ENCODE results near the gene MYLK. TPM values are rescaled to one million over a fixed set of nuclear protein-coding genes. Genes with fewer than 3 reads are reported as not detected.

MYLK gene
- total and polyA plus RNA-seq, 5 donors from 2014 or later: 0.07 to 2.9 (median 0.20) TPM; not detected in 1

DNA sequence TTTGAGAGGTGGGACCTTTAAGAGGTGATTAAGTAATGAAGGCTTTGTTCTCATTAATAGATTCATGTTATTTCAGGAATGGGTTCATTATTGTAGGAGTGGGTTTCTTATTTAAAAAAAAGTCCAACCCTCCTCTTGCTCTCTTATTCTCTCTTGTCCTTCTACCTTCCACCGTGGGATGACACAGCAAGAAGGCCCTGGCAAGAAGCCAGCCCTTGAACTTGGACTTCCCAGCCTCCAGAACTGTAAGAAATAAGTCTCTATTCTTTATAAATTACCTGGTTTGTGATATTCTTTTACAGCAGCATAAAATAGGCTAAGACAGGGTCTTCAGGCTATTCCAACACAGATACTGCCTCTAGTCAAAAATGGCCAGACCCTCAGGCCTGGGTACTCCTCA, 62.2 kb downstream of the MYLK start:
- Mint-ChIP-seq H3K27ac (no peak overlapping the region), H3K4me1 (no peaks in the 10 kb centered on the region), H3K36me3 (no peaks in the 10 kb centered on the region), H3K4me3 (no peak overlapping the region), H3K27me3 (no peaks in the 10 kb centered on the region), H3K9me3 (peaks cover 0 to 7% (median 4%) of the 10 kb centered on the region in 7 donors)
- H3K27ac ChIP-seq (ENCODE audit: insufficient read depth, low read length, poor library complexity, severe bottlenecking): no peak overlapping the region
- H3K9me3 ChIP-seq (ENCODE audit: control insufficient read depth in 2 of 2, low read length in 2 of 2): peaks cover 2 to 13% of the 10 kb centered on the region in 2 experiments
- DNase-seq (no peak), ATAC-seq (ENCODE audit: low read depth in 2 of 2) (no peak)
- H3K4me1 ChIP-seq (ENCODE audit: control insufficient read depth, insufficient read depth, low read length, poor library complexity, severe bottlenecking): no peaks in the 10 kb centered on the region
- H3K27me3 ChIP-seq (ENCODE audit: control insufficient read depth, insufficient read depth, low read length): no peaks in the 10 kb centered on the region
- H3K4me3 ChIP-seq (ENCODE audit: low read depth, low read length): no peak overlapping the region
- H3K36me3 ChIP-seq (ENCODE audit: control insufficient read depth, insufficient read depth, low read length): no peaks in the 10 kb centered on the region

DNA sequence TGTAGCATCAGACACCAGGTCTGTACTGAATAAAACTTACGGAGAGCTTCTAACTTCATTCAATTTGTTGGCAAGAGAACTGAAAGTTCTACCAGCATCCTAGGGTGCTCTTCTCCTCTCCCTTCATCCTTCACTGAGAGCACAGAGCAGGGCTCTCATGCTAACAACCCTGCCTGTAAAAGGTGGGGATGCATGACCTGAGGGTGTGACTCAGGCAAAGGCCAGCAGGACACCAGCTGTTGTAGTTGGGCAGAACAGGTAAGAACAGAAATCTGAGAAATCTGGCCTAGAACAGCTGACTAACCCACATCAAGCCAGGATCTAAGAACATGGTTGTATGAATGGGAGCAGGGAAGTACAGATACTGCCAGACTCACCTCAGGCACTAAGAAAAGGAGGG, 64.2 kb downstream of the MYLK start:
- Histone ChIP-seq H3K27ac (ENCODE audit: insufficient read depth, low read length, poor library complexity, severe bottlenecking) (no peak overlapping the region), H3K4me1 (ENCODE audit: control insufficient read depth, insufficient read depth, low read length, poor library complexity, severe bottlenecking) (no peaks in the 10 kb centered on the region), H3K4me3 (ENCODE audit: low read depth, low read length) (no peak overlapping the region), H3K27me3 (ENCODE audit: control insufficient read depth, insufficient read depth, low read length) (no peaks in the 10 kb centered on the region), H3K9me3 (ENCODE audit: control insufficient read depth in 2 of 2, low read length in 2 of 2) (no peaks in the 10 kb centered on the region), H3K36me3 (ENCODE audit: control insufficient read depth, insufficient read depth, low read length) (no peaks in the 10 kb centered on the region)
- Mint-ChIP-seq H3K9me3 (peaks cover 0 to 7% (median 0%) of the 10 kb centered on the region in 7 donors), H3K36me3 (no peaks in the 10 kb centered on the region), H3K4me3 (no peak overlapping the region), H3K27ac (no peak overlapping the region), H3K27me3 (no peaks in the 10 kb centered on the region), H3K4me1 (no peaks in the 10 kb centered on the region)
- no peak for DNase-seq
- ATAC-seq (ENCODE audit: low read depth in 2 of 2): no peak

GRCh38 chr3:123818921-123819429, 65.2 kb downstream of the MYLK start:
- Mint-ChIP-seq H3K9me3 (peaks cover 0 to 8% (median 0%) of the 10 kb centered on the region in 7 donors), H3K4me1 (no peaks in the 10 kb centered on the region), H3K27ac (no peak overlapping the region), H3K36me3 (no peaks in the 10 kb centered on the region), H3K27me3 (no peaks in the 10 kb centered on the region), H3K4me3 (no peak overlapping the region)
- Histone ChIP-seq H3K4me3 (ENCODE audit: low read depth, low read length) (no peak overlapping the region), H3K27ac (ENCODE audit: insufficient read depth, low read length, poor library complexity, severe bottlenecking) (no peak overlapping the region), H3K27me3 (ENCODE audit: control insufficient read depth, insufficient read depth, low read length) (no peaks in the 10 kb centered on the region), H3K36me3 (ENCODE audit: control insufficient read depth, insufficient read depth, low read length) (no peaks in the 10 kb centered on the region), H3K4me1 (ENCODE audit: control insufficient read depth, insufficient read depth, low read length, poor library complexity, severe bottlenecking) (no peaks in the 10 kb centered on the region), H3K9me3 (ENCODE audit: control insufficient read depth in 2 of 2, low read length in 2 of 2) (no peaks in the 10 kb centered on the region)
- DNase-seq: no peak
- no peak for ATAC-seq (ENCODE audit: low read depth in 2 of 2)

DNA sequence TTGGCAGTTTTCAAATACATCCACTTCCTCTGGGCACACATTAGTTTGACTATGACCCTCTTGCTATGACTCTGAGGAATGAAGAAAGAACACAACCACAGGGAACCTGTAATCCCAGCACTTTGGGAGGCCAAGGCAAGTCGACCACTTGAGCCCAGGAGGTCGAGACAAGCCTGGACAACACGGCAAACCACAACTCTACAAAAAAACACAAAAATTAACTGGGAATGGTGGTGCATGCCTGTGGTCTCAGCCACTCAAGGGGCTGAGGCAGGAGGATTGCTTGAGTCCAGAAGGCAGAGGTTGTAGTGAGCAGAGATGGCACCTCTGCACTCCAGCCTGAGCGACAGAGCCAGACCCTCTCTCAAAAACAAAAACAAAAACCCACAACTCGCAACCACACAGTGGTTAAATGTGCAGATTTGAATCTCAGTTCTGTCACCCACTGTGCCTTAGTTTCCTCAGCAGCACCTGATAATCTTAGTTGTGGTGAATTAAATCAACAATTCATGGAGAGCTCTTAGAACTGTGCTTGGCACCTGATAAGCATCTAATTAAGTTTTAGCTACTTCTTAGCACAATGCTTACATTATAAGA, 65.7 kb downstream of the MYLK start:
- no peaks in the 10 kb centered on the region for H3K4me1 ChIP-seq (ENCODE audit: control insufficient read depth, insufficient read depth, low read length, poor library complexity, severe bottlenecking)
- ATAC-seq (ENCODE audit: low read depth in 2 of 2) (no peak), DNase-seq (no peak)
- Mint-ChIP-seq H3K4me1 (no peaks in the 10 kb centered on the region), H3K27ac (no peak overlapping the region), H3K36me3 (no peaks in the 10 kb centered on the region), H3K27me3 (no peaks in the 10 kb centered on the region), H3K4me3 (no peak overlapping the region), H3K9me3 (peaks cover 0 to 11% (median 0%) of the 10 kb centered on the region in 7 donors)
- no peak overlapping the region for H3K27ac ChIP-seq (ENCODE audit: insufficient read depth, low read length, poor library complexity, severe bottlenecking)
- H3K4me3 ChIP-seq (ENCODE audit: low read depth, low read length): no peak overlapping the region
- no peaks in the 10 kb centered on the region for H3K9me3 ChIP-seq (ENCODE audit: control insufficient read depth in 2 of 2, low read length in 2 of 2)
- no peaks in the 10 kb centered on the region for H3K27me3 ChIP-seq (ENCODE audit: control insufficient read depth, insufficient read depth, low read length)
- no peaks in the 10 kb centered on the region for H3K36me3 ChIP-seq (ENCODE audit: control insufficient read depth, insufficient read depth, low read length)

DNA sequence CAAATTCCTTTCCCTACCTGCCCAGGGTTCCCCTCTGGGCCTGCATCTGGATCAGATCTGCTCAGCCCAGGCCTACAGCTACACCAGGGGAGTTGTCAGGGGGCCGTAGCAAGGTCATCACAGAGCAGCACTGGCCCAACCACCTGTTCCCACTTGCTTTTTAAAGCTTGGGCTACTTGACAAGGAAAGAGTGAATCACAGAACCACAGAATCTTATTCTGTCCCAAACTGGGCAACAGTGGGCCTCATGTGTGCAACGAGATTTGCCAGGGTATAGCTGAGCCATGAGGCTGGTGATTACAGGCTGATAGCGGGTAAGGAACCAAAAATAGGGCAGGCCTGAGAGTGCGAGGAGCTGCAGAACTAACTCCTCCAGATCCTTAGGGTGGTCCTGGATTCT, 66.7 kb downstream of the MYLK start:
- Histone ChIP-seq H3K4me1 (ENCODE audit: control insufficient read depth, insufficient read depth, low read length, poor library complexity, severe bottlenecking) (no peaks in the 10 kb centered on the region), H3K36me3 (ENCODE audit: control insufficient read depth, insufficient read depth, low read length) (no peaks in the 10 kb centered on the region), H3K27me3 (ENCODE audit: control insufficient read depth, insufficient read depth, low read length) (no peaks in the 10 kb centered on the region), H3K27ac (ENCODE audit: insufficient read depth, low read length, poor library complexity, severe bottlenecking) (no peak overlapping the region), H3K9me3 (ENCODE audit: control insufficient read depth in 2 of 2, low read length in 2 of 2) (no peaks in the 10 kb centered on the region), H3K4me3 (ENCODE audit: low read depth, low read length) (no peak overlapping the region)
- H3K4me3 Mint-ChIP-seq: no peak overlapping the region
- H3K9me3 Mint-ChIP-seq: peaks cover 0 to 6% (median 0%) of the 10 kb centered on the region in 7 donors
- no peaks in the 10 kb centered on the region for H3K36me3 Mint-ChIP-seq
- ATAC-seq (ENCODE audit: low read depth in 2 of 2) (no peak), DNase-seq (no peak)
- H3K27me3 Mint-ChIP-seq: no peaks in the 10 kb centered on the region
- no peak overlapping the region for H3K27ac Mint-ChIP-seq
- no peaks in the 10 kb centered on the region for H3K4me1 Mint-ChIP-seq

DNA sequence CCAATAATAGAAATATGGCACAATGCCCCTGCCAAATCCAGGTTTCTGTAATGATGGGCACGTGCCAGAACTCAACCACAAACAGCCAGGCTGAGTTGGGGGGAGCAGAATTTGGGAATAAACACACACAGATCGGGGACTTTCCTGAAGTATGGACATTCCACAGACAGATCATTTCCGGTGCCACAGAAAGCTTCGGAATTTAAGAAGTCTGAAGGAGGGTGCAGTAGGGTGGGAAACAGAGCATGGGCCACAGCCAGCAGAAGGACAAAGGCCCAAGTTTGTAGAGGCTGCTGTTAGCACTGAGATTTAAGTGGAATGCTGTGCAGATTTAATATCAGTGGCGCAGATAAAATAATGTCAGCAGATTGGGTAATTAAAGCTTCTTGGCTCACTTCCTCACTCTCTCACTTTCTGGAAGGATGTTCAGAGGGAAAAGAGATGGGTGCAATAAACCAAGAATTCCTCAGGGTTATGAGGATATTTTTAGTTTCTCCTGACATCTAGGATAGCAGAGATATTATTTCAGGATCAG, 67.4 kb downstream of the MYLK start:
- Mint-ChIP-seq H3K9me3 (peaks cover 0 to 4% (median 0%) of the 10 kb centered on the region in 7 donors), H3K27me3 (no peaks in the 10 kb centered on the region), H3K4me1 (no peaks in the 10 kb centered on the region), H3K36me3 (no peaks in the 10 kb centered on the region), H3K27ac (no peak overlapping the region), H3K4me3 (no peak overlapping the region)
- no peaks in the 10 kb centered on the region for H3K27me3 ChIP-seq (ENCODE audit: control insufficient read depth, insufficient read depth, low read length)
- ATAC-seq (ENCODE audit: low read depth in 2 of 2): no peak
- no peak for DNase-seq
- no peaks in the 10 kb centered on the region for H3K36me3 ChIP-seq (ENCODE audit: control insufficient read depth, insufficient read depth, low read length)
- H3K9me3 ChIP-seq (ENCODE audit: control insufficient read depth in 2 of 2, low read length in 2 of 2): no peaks in the 10 kb centered on the region
- H3K27ac ChIP-seq (ENCODE audit: insufficient read depth, low read length, poor library complexity, severe bottlenecking): no peak overlapping the region
- no peak overlapping the region for H3K4me3 ChIP-seq (ENCODE audit: low read depth, low read length)
- no peaks in the 10 kb centered on the region for H3K4me1 ChIP-seq (ENCODE audit: control insufficient read depth, insufficient read depth, low read length, poor library complexity, severe bottlenecking)

GRCh38 chr3:123815981-123816380, 68.2 kb downstream of the MYLK start:
- no peak overlapping the region for H3K27ac ChIP-seq (ENCODE audit: insufficient read depth, low read length, poor library complexity, severe bottlenecking)
- H3K4me3 ChIP-seq (ENCODE audit: low read depth, low read length): no peak overlapping the region
- Mint-ChIP-seq H3K27ac (no peak overlapping the region), H3K27me3 (no peaks in the 10 kb centered on the region), H3K36me3 (no peaks in the 10 kb centered on the region), H3K4me3 (no peak overlapping the region), H3K9me3 (peaks cover 0 to 4% (median 0%) of the 10 kb centered on the region in 7 donors), H3K4me1 (no peaks in the 10 kb centered on the region)
- DNase-seq: no peak
- no peaks in the 10 kb centered on the region for H3K27me3 ChIP-seq (ENCODE audit: control insufficient read depth, insufficient read depth, low read length)
- no peaks in the 10 kb centered on the region for H3K4me1 ChIP-seq (ENCODE audit: control insufficient read depth, insufficient read depth, low read length, poor library complexity, severe bottlenecking)
- no peaks in the 10 kb centered on the region for H3K36me3 ChIP-seq (ENCODE audit: control insufficient read depth, insufficient read depth, low read length)
- H3K9me3 ChIP-seq (ENCODE audit: control insufficient read depth in 2 of 2, low read length in 2 of 2): no peaks in the 10 kb centered on the region
- no peak for ATAC-seq (ENCODE audit: low read depth in 2 of 2)

- no peak overlapping the region for H3K4me3 ChIP-seq (ENCODE audit: low read depth, low read length)
- H3K9me3 Mint-ChIP-seq: peaks cover 0 to 4% (median 0%) of the 10 kb centered on the region in 7 donors
- H3K27ac ChIP-seq (ENCODE audit: insufficient read depth, low read length, poor library complexity, severe bottlenecking): no peak overlapping the region
- H3K4me1 Mint-ChIP-seq: no peaks in the 10 kb centered on the region
- no peaks in the 10 kb centered on the region for H3K9me3 ChIP-seq (ENCODE audit: control insufficient read depth in 2 of 2, low read length in 2 of 2)
- no peak for DNase-seq
- H3K36me3 Mint-ChIP-seq: no peaks in the 10 kb centered on the region
- H3K4me3 Mint-ChIP-seq: no peak overlapping the region
- H3K36me3 ChIP-seq (ENCODE audit: control insufficient read depth, insufficient read depth, low read length): no peaks in the 10 kb centered on the region
- no peaks in the 10 kb centered on the region for H3K4me1 ChIP-seq (ENCODE audit: control insufficient read depth, insufficient read depth, low read length, poor library complexity, severe bottlenecking)
- no peaks in the 10 kb centered on the region for H3K27me3 ChIP-seq (ENCODE audit: control insufficient read depth, insufficient read depth, low read length)
- ATAC-seq (ENCODE audit: low read depth in 2 of 2): no peak
- no peaks in the 10 kb centered on the region for H3K27me3 Mint-ChIP-seq
- no peak overlapping the region for H3K27ac Mint-ChIP-seq
Measured at GRCh38 chr3:123813876-123814275, 70.3 kb downstream of the MYLK start.
